WTC11 (cell line): Measurements from ENCODE around the gene ADM5. TPM values are rescaled to one million over a fixed set of nuclear protein-coding genes. Genes with fewer than 3 reads are reported as not detected.

Experiments used
- ATAC-seq: fragments of 200-7000 bp; cut with Tn5 transposase; 2 replicates; pipeline ENCODE4 v1.10.0; 2021; ENCODE audit warnings: mild to moderate bottlenecking, moderate library complexity
- CTCF ChIA-PET: fragments of 300-600 bp; sonication (Branson Sonifier 250); formaldehyde crosslinking; loops from one replicate; lab custom pipeline; 2021; ENCODE audit warnings: antibody characterized with exemption; lab: Charles Lee
- POLR2A ChIA-PET: fragments of 350-600 bp; sonication (Branson Sonifier 250); formaldehyde crosslinking; loops from one replicate; lab custom pipeline; 2021; ENCODE audit warnings: antibody characterized with exemption; lab: Charles Lee
- DNase-seq: peaks from one replicate; pipeline ENCODE4 v3.0.0; 2021; ENCODE audit warnings: low spot score
- H3K27ac Mint-ChIP-seq: 2 replicates; pipeline ENCODE4 v1.8.0; 2021; ENCODE audit warnings: mixed read lengths
- H3K27me3 Mint-ChIP-seq: 2 replicates; pipeline ENCODE4 v1.8.0; 2021; ENCODE audit warnings: low read depth, mild to moderate bottlenecking, moderate library complexity, mixed read lengths
- H3K36me3 Mint-ChIP-seq: 2 replicates; pipeline ENCODE4 v1.8.0; 2021; ENCODE audit warnings: mixed read lengths
- H3K4me1 Mint-ChIP-seq: 2 replicates; pipeline ENCODE4 v1.8.0; 2022; ENCODE audit warnings: mixed read lengths
- H3K4me3 Mint-ChIP-seq: 2 replicates; pipeline ENCODE4 v1.8.0; 2021; ENCODE audit warnings: mild to moderate bottlenecking, moderate library complexity, mixed read lengths
- H3K9me3 Mint-ChIP-seq: 2 replicates; pipeline ENCODE4 v1.8.0; 2021; ENCODE audit warnings: mixed read lengths
- ATF2 ChIP-seq: sonication (generic); formaldehyde crosslinking; IDR thresholded peaks from 2 replicates; pipeline ENCODE4 v1.8.1; 2022; ENCODE audit warnings: low read depth, missing genetic modification reagents, borderline replicate concordance
- CTCF ChIP-seq: fragments of 200-600 bp; IDR thresholded peaks from 2 replicates; pipeline ENCODE4 v1.8.0; 2022; ENCODE audit warnings: antibody characterized with exemption
- ESRRA ChIP-seq: sonication (generic); formaldehyde crosslinking; IDR thresholded peaks from 2 replicates; pipeline ENCODE4 v1.8.1; 2022; ENCODE audit warnings: mild to moderate bottlenecking, missing genetic modification reagents, borderline replicate concordance
- FOXP1 ChIP-seq: sonication (generic); formaldehyde crosslinking; IDR thresholded peaks from 2 replicates; pipeline ENCODE4 v1.8.0; 2022; ENCODE audit warnings: missing genetic modification reagents, mild to moderate bottlenecking, moderate library complexity, borderline replicate concordance
- FOXP4 ChIP-seq: sonication (generic); formaldehyde crosslinking; IDR thresholded peaks from 2 replicates; pipeline ENCODE4 v1.8.0; 2022; ENCODE audit warnings: mild to moderate bottlenecking, missing genetic modification reagents
- HMGA2 ChIP-seq: fragments of 250-450 bp; sonication (Bioruptor Pico); IDR thresholded peaks from 2 replicates; pipeline ENCODE4 v1.4.0; 2021; ENCODE audit warnings: mild to moderate bottlenecking, moderate library complexity
- MLX ChIP-seq: sonication (generic); formaldehyde crosslinking; IDR thresholded peaks from 2 replicates; pipeline ENCODE4 v1.8.1; 2023; ENCODE audit warnings: mild to moderate bottlenecking, missing genetic modification reagents, moderate library complexity
- NFYB ChIP-seq: sonication (generic); formaldehyde crosslinking; conservative IDR thresholded peaks from 2 replicates; pipeline ENCODE4 v1.8.0; 2022; ENCODE audit warnings: low read depth, missing genetic modification reagents
- RELA ChIP-seq: sonication (generic); formaldehyde crosslinking; IDR thresholded peaks from 2 replicates; pipeline ENCODE4 v1.8.1; 2022; ENCODE audit warnings: missing genetic modification reagents, mild to moderate bottlenecking, borderline replicate concordance
- SOX15 ChIP-seq: fragments of 250-450 bp; sonication (Bioruptor Pico); IDR thresholded peaks from 2 replicates; pipeline ENCODE4 v1.9.0; 2021; ENCODE audit warnings: mild to moderate bottlenecking
- STAT6 ChIP-seq: sonication (generic); formaldehyde crosslinking; conservative IDR thresholded peaks from 2 replicates; pipeline ENCODE4 v1.8.1; 2023; ENCODE audit warnings: mild to moderate bottlenecking, low read depth, missing genetic modification reagents, moderate library complexity
- ZNF219 ChIP-seq: sonication (generic); formaldehyde crosslinking; IDR thresholded peaks from 2 replicates; pipeline ENCODE4 v1.8.0; 2023; ENCODE audit warnings: missing genetic modification reagents, mild to moderate bottlenecking, borderline replicate concordance
- ZNF281 ChIP-seq: sonication (generic); formaldehyde crosslinking; IDR thresholded peaks from 2 replicates; pipeline ENCODE4 v1.8.0; 2023; ENCODE audit warnings: mild to moderate bottlenecking, missing genetic modification reagents
- ZNF423 ChIP-seq: fragments of 250-450 bp; sonication (Bioruptor Pico); IDR thresholded peaks from 2 replicates; pipeline ENCODE4 v2.1.2; 2022; ENCODE audit warnings: mild to moderate bottlenecking, moderate library complexity
- ZNF425 ChIP-seq: fragments of 250-450 bp; sonication (Bioruptor Pico); conservative IDR thresholded peaks from 2 replicates; pipeline ENCODE4 v1.9.0; 2021; ENCODE audit warnings: mild to moderate bottlenecking
- total RNA-seq: library from RNA; stranded (reverse); gene quantifications from 3 replicates; pipeline ENCODE4 v1.2.3, GENCODE V29; 2021

ADM5 gene
- total RNA-seq, 1 experiment from 2014 or later, result 6.7 TPM

- Mint-ChIP-seq H3K27me3 (no peaks in the 10 kb centered on the region), H3K27ac (no peak overlapping the region), H3K4me1 (no peaks in the 10 kb centered on the region), H3K4me3 (no peak overlapping the region), H3K9me3 (no peaks in the 10 kb centered on the region), H3K36me3 (peaks cover 26% of the 10 kb centered on the region)
- CTCF ChIA-PET, result no interaction called here
- peak; percentile 39; the same call in 1 of the 2 replicates for TF ChIP-seq HMGA2 (CRISPR knock-in tag)
- no peak for TF ChIP-seq ZNF219 (CRISPR knock-in tag)
- peak; percentile 64 for ATAC-seq
- POLR2A ChIA-PET, result no interaction called here
- peak; percentile 34 for DNase-seq
Measured at GRCh38 chr19:49701271-49701786, 11.9 kb downstream of the ADM5 start.

GRCh38 chr19:49704888-49705642 lies 15.7 kb downstream of the ADM5 start:
- H3K4me1 Mint-ChIP-seq, result no peaks in the 10 kb centered on the region
- ChIA-PET CTCF (no interaction called here), POLR2A (no interaction called here)
- no peaks in the 10 kb centered on the region for H3K9me3 Mint-ChIP-seq
- TF ChIP-seq ZNF423 (CRISPR knock-in tag), result no peak
- TF ChIP-seq STAT6 (CRISPR knock-in tag), result no peak
- TF ChIP-seq ATF2 (CRISPR knock-in tag), result no peak
- no peak for TF ChIP-seq NFYB (CRISPR knock-in tag)
- TF ChIP-seq ZNF281 (CRISPR knock-in tag), result no peak
- no peak for TF ChIP-seq MLX (CRISPR knock-in tag)
- no peak for TF ChIP-seq RELA (CRISPR knock-in tag)
- no peak for TF ChIP-seq SOX15 (CRISPR knock-in tag)
- TF ChIP-seq CTCF, result no peak
- no peak for TF ChIP-seq ZNF425
- no peak for TF ChIP-seq FOXP4 (CRISPR knock-in tag)
- TF ChIP-seq FOXP1 (CRISPR knock-in tag), result no peak
- no peak for TF ChIP-seq ESRRA
- DNase-seq (no peak), ATAC-seq (no peak)
- H3K27ac Mint-ChIP-seq, result no peak overlapping the region
- H3K27me3 Mint-ChIP-seq, result no peaks in the 10 kb centered on the region
- peaks cover 31% of the 10 kb centered on the region for H3K36me3 Mint-ChIP-seq
- H3K4me3 Mint-ChIP-seq, result no peak overlapping the region
